A204.1 (cell line): ENCODE measurements around the gene PRKCE.

Source experiments
- FAIRE-seq: peaks from 2 replicates; lab custom pipeline; 2012; peaks lifted over from hg19 to GRCh38; lab: Jason Lieb, UNC

Gene PRKCE

GRCh38 chr2:45631955-45632354, 19.5 kb upstream of the PRKCE start:
- no peak for FAIRE-seq

GRCh38 chr2:45634223-45634622, 17.3 kb upstream of the PRKCE start:
- no peak for FAIRE-seq

DNA sequence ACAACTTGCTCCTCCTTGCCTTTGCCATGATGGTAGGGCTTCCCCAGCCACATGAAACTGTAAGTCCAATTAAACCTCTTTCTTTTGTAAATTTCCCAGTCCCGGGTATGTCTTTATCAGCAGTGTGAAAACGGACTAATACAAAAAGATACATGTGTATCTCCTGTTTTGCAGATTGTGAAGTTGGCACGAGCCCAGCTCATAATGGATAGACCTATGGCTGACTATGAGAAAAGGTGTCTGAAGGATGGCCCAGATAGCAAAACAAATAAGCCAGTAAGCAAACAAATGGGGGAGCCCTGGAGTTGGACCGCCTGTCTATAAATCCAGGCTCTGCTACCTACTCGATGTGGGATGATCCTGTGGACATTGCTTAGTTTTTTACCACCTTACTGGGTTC, 15.5 kb upstream of the PRKCE start:
- FAIRE-seq, result no peak

DNA sequence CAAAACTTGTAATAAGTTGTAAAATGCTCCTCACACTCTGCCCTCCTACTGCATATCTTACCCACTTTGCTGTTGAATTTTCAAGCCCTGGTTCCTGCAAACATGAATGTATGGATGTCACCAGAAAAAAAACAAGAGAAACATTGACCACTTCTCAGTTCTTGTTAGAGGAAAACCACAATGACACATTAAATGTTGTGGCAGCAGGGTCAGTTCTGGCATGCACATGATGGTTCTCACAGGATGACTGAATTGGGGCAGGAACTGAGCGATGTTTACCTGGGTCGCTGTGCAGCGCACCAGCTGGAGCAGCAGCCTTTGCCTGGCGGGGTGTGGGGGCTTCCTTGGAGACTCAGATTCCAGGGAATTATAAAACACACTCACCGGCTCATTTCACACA, 14.0 kb upstream of the PRKCE start:
- no peak for FAIRE-seq

DNA sequence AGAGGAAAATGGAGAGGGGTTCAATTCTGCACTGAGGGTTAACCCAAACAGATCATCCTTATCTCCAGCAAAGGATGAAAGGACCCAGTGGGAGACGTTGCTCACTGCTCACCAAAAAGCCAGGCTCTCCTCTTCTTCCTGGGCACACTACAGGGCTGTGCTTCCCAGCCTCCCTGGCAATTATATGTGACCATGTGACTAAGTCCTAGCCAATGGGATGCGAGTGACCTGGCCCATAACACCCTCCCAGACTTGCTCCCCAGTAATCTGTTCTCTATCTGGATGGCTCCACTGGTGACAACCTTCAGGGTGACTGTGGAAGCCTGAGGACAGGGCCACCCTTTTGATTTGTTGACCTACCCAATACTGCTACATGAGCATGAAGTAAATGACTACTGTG, 10.9 kb upstream of the PRKCE start:
- no peak for FAIRE-seq

DNA sequence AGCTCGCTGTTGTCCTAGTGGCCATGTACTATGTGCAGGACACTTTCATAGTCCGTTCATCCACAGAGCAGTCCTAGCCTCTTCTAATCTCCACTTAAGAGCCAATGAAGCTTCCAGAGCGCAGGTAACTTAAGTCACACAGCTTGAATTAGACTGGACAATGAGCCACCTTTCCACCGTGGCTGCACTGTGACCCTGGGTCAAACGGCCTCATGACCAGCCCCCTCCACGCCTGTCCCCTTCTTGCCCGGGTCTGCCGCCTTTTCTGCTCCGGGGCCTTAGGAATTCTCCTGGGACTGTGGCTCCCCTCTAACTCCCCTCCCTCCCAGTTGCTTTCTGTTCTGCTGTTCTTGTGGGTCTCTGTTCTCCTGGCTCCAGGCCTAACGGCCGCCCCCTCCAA, 8.4 kb upstream of the PRKCE start:
- no peak for FAIRE-seq

DNA sequence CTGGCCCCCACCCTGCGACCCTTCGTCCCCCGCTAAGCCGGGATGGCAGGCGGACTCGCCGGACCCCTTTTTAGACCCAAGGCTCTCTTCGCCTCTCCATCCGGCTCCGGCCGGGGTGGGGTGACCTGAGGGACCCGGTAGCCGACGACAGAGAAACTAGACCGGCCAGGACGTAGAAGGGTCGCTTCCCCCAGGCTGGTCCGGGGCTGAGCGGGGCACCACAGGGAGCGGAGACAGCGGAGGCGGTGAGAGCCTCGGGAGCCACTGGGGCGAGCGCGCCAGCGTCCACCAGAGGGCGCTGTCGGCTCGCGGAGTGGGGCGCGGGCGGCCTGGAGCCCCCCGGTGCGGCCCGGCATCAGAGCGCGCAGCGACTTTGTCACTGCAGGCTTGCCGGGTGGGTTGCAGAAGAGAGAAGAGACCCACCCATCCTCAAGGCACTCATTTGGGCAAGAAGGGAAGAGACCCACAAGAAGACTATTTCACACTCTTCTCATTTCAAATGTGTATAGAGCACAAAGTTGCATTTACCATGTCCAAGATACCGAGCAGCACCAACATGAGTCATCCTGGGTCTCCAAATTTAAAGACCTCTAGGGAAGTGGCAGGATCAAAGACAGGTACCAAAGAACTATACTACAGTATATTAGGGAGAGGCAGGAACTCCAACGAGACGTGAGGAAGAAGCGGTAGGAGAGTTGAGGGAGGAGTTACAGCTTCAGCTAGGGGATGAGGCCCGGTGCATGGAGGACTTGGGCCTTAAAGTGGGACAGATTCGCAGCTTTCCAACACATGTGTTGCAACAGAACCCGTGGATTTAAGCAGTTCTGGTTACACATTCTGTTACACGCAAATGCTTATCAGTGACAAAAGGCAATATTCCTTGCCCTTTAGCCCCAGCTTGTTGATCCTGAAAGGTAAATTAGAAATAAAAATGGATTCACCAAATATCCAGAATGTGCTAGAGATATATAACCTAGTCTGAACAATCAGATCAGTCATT, 7.6 kb upstream of the PRKCE start:
- FAIRE-seq, result no peak

GRCh38 chr2:45646289-45646688, 5.2 kb upstream of the PRKCE start:
- no peak for FAIRE-seq

- no peak for FAIRE-seq
These were observed 4.1 kb upstream of the PRKCE start for GRCh38 chr2:45647356-45647755.

DNA sequence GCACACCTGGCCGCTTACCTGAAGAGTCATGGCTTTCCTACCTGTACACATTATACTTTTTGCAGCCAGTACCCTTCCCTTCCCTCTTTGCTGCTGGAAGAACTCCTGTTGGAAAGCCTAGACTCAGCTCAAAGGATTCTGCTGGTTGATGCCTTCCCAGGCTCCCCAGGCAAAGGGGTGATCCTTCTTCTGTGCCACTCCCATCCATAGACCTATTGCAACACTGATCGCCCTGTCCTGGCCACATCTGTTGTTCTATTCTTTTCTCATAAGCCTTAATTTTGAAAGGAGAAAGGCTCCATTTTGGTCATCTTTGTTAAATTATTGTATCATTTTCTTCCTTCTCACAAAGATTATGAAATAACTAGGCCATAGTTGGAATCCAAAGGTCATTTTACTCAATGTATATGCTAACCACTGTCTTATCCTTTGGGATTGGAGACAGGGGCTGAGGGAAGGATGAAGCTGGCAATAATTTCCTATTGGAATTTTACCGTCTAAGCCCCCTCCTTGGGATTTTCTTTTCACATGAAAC, 3.4 kb upstream of the PRKCE start:
- no peak for FAIRE-seq

GRCh38 chr2:45648636-45649035, 2.8 kb upstream of the PRKCE start:
- FAIRE-seq, result no peak

DNA sequence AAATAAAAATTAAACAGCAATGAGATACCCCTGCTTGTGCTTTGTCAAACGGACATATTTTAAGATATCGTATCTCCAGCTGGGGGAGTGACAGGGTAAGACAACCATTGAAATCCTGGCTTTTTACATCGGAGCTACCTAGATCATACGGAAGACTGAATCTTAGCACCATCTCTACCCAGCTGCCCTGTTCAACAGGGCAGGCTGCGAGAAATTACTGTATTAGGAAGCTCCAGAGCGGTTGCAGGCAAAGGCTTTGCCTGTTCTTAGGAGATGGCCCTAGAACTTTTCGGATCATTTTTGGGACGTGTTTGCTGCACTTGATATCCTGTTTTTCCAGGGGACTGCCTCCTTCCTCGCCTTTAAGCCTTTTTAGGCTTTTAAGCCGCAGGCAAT, 2.0 kb upstream of the PRKCE start:
- FAIRE-seq, result no peak

- FAIRE-seq, result no peak
These were observed 1.3 kb upstream of the PRKCE start for GRCh38 chr2:45649858-45650811.

- FAIRE-seq, result no peak
These were observed 542 bp upstream of the PRKCE start for GRCh38 chr2:45650851-45651414.

DNA sequence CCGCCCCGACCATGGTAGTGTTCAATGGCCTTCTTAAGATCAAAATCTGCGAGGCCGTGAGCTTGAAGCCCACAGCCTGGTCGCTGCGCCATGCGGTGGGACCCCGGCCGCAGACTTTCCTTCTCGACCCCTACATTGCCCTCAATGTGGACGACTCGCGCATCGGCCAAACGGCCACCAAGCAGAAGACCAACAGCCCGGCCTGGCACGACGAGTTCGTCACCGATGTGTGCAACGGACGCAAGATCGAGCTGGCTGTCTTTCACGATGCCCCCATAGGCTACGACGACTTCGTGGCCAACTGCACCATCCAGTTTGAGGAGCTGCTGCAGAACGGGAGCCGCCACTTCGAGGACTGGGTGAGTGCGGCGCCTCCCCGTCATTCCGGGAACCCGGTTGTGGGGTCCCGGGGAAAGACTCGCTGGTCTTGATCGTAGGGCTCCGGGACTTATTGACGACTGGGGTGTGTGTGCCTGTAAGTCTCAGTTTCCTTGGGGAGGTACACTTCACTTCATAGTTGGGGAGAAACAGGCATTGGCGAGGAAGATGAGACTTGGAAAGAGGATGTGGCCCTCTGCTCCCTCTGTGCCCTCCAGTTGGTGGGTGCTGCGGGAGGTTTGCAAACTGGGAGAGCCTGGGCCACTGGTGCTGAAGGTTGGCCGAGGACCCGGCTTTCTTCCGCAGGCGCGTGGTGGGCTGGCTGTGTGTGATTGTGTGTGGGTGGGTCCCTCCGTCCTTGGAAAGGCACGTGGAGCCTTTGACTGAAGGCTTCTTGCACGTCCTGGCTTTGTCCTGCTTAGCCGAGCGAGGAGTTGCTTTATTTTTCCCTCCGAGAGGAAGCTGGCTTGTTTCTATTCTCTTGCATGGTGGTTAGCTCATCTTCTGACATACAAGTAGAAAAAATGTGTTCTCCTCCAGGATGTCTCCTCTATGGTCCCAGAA, 886 bp downstream of the PRKCE start:
- no peak for FAIRE-seq

GRCh38 chr2:45653122-45653913, 1.8 kb downstream of the PRKCE start:
- no peak for FAIRE-seq

GRCh38 chr2:45654250-45654649, 2.8 kb downstream of the PRKCE start:
- FAIRE-seq, result no peak

GRCh38 chr2:45661828-45662227, 10.4 kb downstream of the PRKCE start:
- FAIRE-seq, result no peak

GRCh38 chr2:45664635-45665261, 13.3 kb downstream of the PRKCE start:
- FAIRE-seq, result no peak

DNA sequence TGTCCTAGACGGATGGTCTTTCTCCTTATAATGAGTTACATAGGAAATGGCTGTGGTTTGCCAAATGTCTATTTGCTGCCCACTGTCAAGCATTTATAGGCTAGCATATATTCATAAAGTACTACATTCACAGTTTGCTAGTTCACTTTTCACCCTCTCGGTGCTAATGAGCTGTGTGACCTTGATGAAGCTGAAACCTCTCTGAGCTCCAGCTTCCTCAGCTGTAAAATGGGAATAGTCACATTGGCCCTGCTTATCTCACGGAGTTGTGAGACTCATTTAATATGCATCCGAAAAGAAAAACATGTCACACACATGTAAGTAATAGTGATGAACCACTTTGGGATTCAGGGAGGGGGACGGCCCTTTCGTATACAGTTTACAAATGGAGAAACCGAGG, 17.0 kb downstream of the PRKCE start:
- FAIRE-seq, result no peak
